ENCODE data around the gene SMARCD3. TPM values are rescaled to one million over a fixed set of nuclear protein-coding genes. Genes with fewer than 3 reads are reported as not detected.

The SMARCD3 gene
- total and polyA plus RNA-seq, 2 experiments from 2014 or later: 3.3 to 4.0 TPM

DNA sequence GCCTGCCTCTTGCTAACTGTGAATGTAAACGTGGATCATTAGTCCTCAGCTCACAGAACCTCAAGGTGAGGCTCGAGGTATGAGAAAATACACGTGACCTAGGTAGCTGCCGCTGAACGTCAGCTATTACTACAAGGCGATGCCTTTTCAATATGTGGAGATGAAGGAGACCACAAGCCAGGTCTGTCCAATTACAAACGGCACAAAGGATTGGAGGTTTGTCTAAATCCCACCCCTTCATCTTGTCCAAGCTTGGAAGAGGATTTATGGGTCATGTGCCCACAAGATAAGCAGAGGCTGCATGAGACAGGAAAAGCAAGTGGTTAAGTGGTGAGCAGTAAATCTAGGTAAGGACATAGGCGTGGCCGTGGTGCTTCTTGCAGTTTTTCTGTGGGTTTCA lies 41.6 kb downstream of the SMARCD3 start (continued):
- no peak for TF ChIP-seq ZNF462 (CRISPR knock-in tag; IDR thresholded peaks at IDR 0.05)
- TF ChIP-seq, protein P1, sequence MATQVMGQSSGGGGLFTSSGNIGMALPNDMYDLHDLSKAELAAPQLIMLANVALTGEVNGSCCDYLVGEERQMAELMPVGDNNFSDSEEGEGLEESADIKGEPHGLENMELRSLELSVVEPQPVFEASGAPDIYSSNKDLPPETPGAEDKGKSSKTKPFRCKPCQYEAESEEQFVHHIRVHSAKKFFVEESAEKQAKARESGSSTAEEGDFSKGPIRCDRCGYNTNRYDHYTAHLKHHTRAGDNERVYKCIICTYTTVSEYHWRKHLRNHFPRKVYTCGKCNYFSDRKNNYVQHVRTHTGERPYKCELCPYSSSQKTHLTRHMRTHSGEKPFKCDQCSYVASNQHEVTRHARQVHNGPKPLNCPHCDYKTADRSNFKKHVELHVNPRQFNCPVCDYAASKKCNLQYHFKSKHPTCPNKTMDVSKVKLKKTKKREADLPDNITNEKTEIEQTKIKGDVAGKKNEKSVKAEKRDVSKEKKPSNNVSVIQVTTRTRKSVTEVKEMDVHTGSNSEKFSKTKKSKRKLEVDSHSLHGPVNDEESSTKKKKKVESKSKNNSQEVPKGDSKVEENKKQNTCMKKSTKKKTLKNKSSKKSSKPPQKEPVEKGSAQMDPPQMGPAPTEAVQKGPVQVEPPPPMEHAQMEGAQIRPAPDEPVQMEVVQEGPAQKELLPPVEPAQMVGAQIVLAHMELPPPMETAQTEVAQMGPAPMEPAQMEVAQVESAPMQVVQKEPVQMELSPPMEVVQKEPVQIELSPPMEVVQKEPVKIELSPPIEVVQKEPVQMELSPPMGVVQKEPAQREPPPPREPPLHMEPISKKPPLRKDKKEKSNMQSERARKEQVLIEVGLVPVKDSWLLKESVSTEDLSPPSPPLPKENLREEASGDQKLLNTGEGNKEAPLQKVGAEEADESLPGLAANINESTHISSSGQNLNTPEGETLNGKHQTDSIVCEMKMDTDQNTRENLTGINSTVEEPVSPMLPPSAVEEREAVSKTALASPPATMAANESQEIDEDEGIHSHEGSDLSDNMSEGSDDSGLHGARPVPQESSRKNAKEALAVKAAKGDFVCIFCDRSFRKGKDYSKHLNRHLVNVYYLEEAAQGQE (IDR thresholded peaks at IDR 0.05; ENCODE audit: unreplicated experiment): no peak
- no peak for TF ChIP-seq ZNF331 (CRISPR knock-in tag; IDR thresholded peaks at IDR 0.05; ENCODE audit: low read depth)
- no peak for TF ChIP-seq ZNF114 (CRISPR knock-in tag; IDR thresholded peaks at IDR 0.05)
- TF ChIP-seq JUNB (IDR thresholded peaks at IDR 0.05; ENCODE audit: unreplicated experiment): no peak
- no peak for TF ChIP-seq EZH2 (IDR thresholded peaks at IDR 0.05; ENCODE audit: low read depth, unreplicated experiment)
- no peak for TF ChIP-seq CREB1 (CRISPR knock-in tag; IDR thresholded peaks at IDR 0.05; ENCODE audit: low read depth)
- TF ChIP-seq, protein P2, sequence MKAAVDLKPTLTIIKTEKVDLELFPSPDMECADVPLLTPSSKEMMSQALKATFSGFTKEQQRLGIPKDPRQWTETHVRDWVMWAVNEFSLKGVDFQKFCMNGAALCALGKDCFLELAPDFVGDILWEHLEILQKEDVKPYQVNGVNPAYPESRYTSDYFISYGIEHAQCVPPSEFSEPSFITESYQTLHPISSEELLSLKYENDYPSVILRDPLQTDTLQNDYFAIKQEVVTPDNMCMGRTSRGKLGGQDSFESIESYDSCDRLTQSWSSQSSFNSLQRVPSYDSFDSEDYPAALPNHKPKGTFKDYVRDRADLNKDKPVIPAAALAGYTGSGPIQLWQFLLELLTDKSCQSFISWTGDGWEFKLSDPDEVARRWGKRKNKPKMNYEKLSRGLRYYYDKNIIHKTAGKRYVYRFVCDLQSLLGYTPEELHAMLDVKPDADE (IDR thresholded peaks at IDR 0.05): no peak
- no peak for TF ChIP-seq NANOG (IDR thresholded peaks at IDR 0.05; ENCODE audit: borderline replicate concordance)
- no peak for TF ChIP-seq POLR2AphosphoS5 (IDR thresholded peaks at IDR 0.05; ENCODE audit: low read depth)

All from GM23338 (cell line).